GM15510 (cell line): Measurements from ENCODE around the gene PSMD2.

Source experiments
- POLR2A ChIP-seq: IDR thresholded peaks from 3 replicates; pipeline ENCODE4 v1.6.1; 2011; ENCODE audit warnings: borderline replicate concordance; ENCODE audit not compliant: insufficient read length; ENCODE audit errors: extremely low read depth

The PSMD2 gene

GRCh38 chr3:184337399-184337714 is 38.3 kb downstream of the PSMD2 start, which contains the start of gene FAM131A:
FAM131A (plus strand) TSS chr3:184337600; CDS start chr3:184337631, 31 bp downstream.
- no peak for TF ChIP-seq POLR2A

GRCh38 chr3:184337981-184338380 is 38.9 kb downstream of the PSMD2 start:
- TF ChIP-seq POLR2A = no peak

GRCh38 chr3:184338511-184338945 is 39.5 kb downstream of the PSMD2 start:
- TF ChIP-seq POLR2A = no peak

GRCh38 chr3:184339001-184339400 is 40.0 kb downstream of the PSMD2 start:
- TF ChIP-seq POLR2A = no peak

GRCh38 chr3:184341925-184342324 is 42.9 kb downstream of the PSMD2 start:
- no peak for TF ChIP-seq POLR2A

- TF ChIP-seq POLR2A = no peak
Observed at GRCh38 chr3:184343200-184343876, 44.3 kb downstream of the PSMD2 start.

GRCh38 chr3:184344579-184345316 is 45.7 kb downstream of the PSMD2 start:
- no peak for TF ChIP-seq POLR2A

GRCh38 chr3:184345317-184346144 is 46.5 kb downstream of the PSMD2 start:
- TF ChIP-seq POLR2A = no peak

- TF ChIP-seq POLR2A = no peak
Observed at GRCh38 chr3:184346480-184347190, 47.6 kb downstream of the PSMD2 start.

- TF ChIP-seq POLR2A = no peak
Observed at GRCh38 chr3:184347321-184348056, 48.4 kb downstream of the PSMD2 start.

GRCh38 chr3:184348057-184348382 is 49.0 kb downstream of the PSMD2 start:
- TF ChIP-seq POLR2A = no peak

- TF ChIP-seq POLR2A = no peak
Observed at GRCh38 chr3:184349563-184350470, 50.8 kb downstream of the PSMD2 start.

GRCh38 chr3:184350618-184351017 is 51.6 kb downstream of the PSMD2 start:
- no peak for TF ChIP-seq POLR2A
